HG03342 (cell line): ENCODE measurements around the gene SLAMF7.
"Not testable (repeated sequence)": the region's sequence is repeated elsewhere in the genome, so short reads cannot be mapped to it uniquely, and the experiment has no call there.

ENCODE experiments used
- ATAC-seq: cut with Tn5 transposase; IDR thresholded peaks from one replicate; pipeline ENCODE4 v1.9.1; 2021; ENCODE audit warnings: mild to moderate bottlenecking, moderate library complexity; ENCODE audit not compliant: unreplicated experiment

SLAMF7 gene

GRCh38 chr1:160772331-160772730 lies 33.3 kb downstream of the SLAMF7 start:
- no peak for ATAC-seq

GRCh38 chr1:160773093-160773492 lies 34.0 kb downstream of the SLAMF7 start:
- no peak for ATAC-seq

GRCh38 chr1:160774886-160775719 lies 36.1 kb downstream of the SLAMF7 start:
- ATAC-seq: no peak

GRCh38 chr1:160776178-160776577 lies 37.1 kb downstream of the SLAMF7 start:
- ATAC-seq: no peak

- ATAC-seq: no peak
Measured at GRCh38 chr1:160777486-160778089, 38.5 kb downstream of the SLAMF7 start.

- no peak for ATAC-seq
Measured at GRCh38 chr1:160778976-160779375, 39.9 kb downstream of the SLAMF7 start.

GRCh38 chr1:160779626-160780397 lies 40.8 kb downstream of the SLAMF7 start:
- ATAC-seq: no peak

- no peak for ATAC-seq
Measured at GRCh38 chr1:160780398-160780755, 41.3 kb downstream of the SLAMF7 start.

- no peak for ATAC-seq
Measured at GRCh38 chr1:160781186-160781766, 42.2 kb downstream of the SLAMF7 start.

- ATAC-seq: peak; percentile 81
Measured at GRCh38 chr1:160781914-160782689, 43.1 kb downstream of the SLAMF7 start.

- not testable (repeated sequence) for ATAC-seq
Measured at GRCh38 chr1:160782988-160783765, 44.1 kb downstream of the SLAMF7 start.

GRCh38 chr1:160789051-160789701 lies 50.1 kb downstream of the SLAMF7 start:
- ATAC-seq: peak; percentile 10

- peak; percentile 90 for ATAC-seq
Measured at GRCh38 chr1:160789702-160790611, 50.9 kb downstream of the SLAMF7 start.

- no peak for ATAC-seq
Measured at GRCh38 chr1:160794376-160794775, 55.3 kb downstream of the SLAMF7 start.

- peak; percentile 76 for ATAC-seq
Measured at GRCh38 chr1:160795951-160796383, 56.9 kb downstream of the SLAMF7 start, which contains the start of gene LY9. TSS of gene LY9 (plus strand) at chr1:160796174. CDS start at chr1:160796188, 14 bp downstream.

- ATAC-seq: peak; percentile 39
Measured at GRCh38 chr1:160797271-160797709, 58.2 kb downstream of the SLAMF7 start.

- no peak for ATAC-seq
Measured at GRCh38 chr1:160797861-160798273, 58.8 kb downstream of the SLAMF7 start.

- ATAC-seq: no peak
Measured at GRCh38 chr1:160798439-160798838, 59.4 kb downstream of the SLAMF7 start.
